Amygdala (tissue), 56 donors: ENCODE results near the gene MPIG6B.

ENCODE experiments used
- DNase-seq, 56 donors: peaks; one replicate each; lab custom pipeline; 2025; lab: John Stamatoyannopoulos, UW

Gene MPIG6B

GRCh38 chr6:31736021-31736767 lies 13.0 kb downstream of the MPIG6B start, which contains the start of gene CLIC1:
CLIC1 (minus strand) TSS chr6:31736530; CDS start chr6:31736300, 230 bp downstream.
- DNase-seq, result peak in 13 of 56 donors; percentile 8 to 43 (median 20)

- no peak for DNase-seq
Measured at GRCh38 chr6:31736768-31737314, 13.7 kb downstream of the MPIG6B start.

- no peak for DNase-seq
Measured at GRCh38 chr6:31737315-31737990, 14.3 kb downstream of the MPIG6B start.

- DNase-seq, result peak in 4 of 56 donors; percentile 4 to 33 (median 10)
Measured at GRCh38 chr6:31737991-31738979, 15.1 kb downstream of the MPIG6B start.

- peak; percentile 53 to 99 (median 94) for DNase-seq
Measured at GRCh38 chr6:31739639-31740396, 16.6 kb downstream of the MPIG6B start, which contains the start of gene MSH5. MSH5 (plus strand) TSS chr6:31740005; CDS start chr6:31740467, 462 bp downstream.

- no peak for DNase-seq
Measured at GRCh38 chr6:31740397-31741223, 17.4 kb downstream of the MPIG6B start.

GRCh38 chr6:31741815-31742214 lies 18.6 kb downstream of the MPIG6B start:
- no peak for DNase-seq

GRCh38 chr6:31742894-31743293 lies 19.7 kb downstream of the MPIG6B start:
- DNase-seq, result no peak

- no peak for DNase-seq
Measured at GRCh38 chr6:31744422-31744821, 21.2 kb downstream of the MPIG6B start.

- DNase-seq, result no peak
Measured at GRCh38 chr6:31749301-31750036, 26.3 kb downstream of the MPIG6B start.

GRCh38 chr6:31750411-31751022 lies 27.3 kb downstream of the MPIG6B start:
- DNase-seq, result no peak

GRCh38 chr6:31752739-31753319 lies 29.7 kb downstream of the MPIG6B start:
- DNase-seq, result no peak

GRCh38 chr6:31758281-31758680 lies 35.1 kb downstream of the MPIG6B start:
- no peak for DNase-seq

GRCh38 chr6:31760790-31761189 lies 37.6 kb downstream of the MPIG6B start:
- no peak for DNase-seq

- DNase-seq, result no peak
Measured at GRCh38 chr6:31761343-31761742, 38.2 kb downstream of the MPIG6B start.

GRCh38 chr6:31762356-31762755 lies 39.2 kb downstream of the MPIG6B start, which contains the start of gene SAPCD1:
SAPCD1 (plus strand) TSS chr6:31762656; CDS start chr6:31763055, 399 bp downstream.
- DNase-seq, result no peak
